Parathyroid adenoma (tissue), 2 donors: ENCODE measurements around the gene RER1.

ENCODE experiments used
- H2AFZ ChIP-seq: fragments of 300-600 bp; sonication (generic); one replicate; pipeline ENCODE4 v1.7.0; 2017; ENCODE audit warnings: antibody characterized with exemption, mild to moderate bottlenecking
- H3K27ac ChIP-seq: fragments of 300-600 bp; sonication (generic); one replicate; pipeline ENCODE4 v1.7.0; 2017
- H3K27me3 ChIP-seq: fragments of 300-600 bp; sonication (generic); one replicate; pipeline ENCODE4 v1.7.0; 2017; ENCODE audit warnings: low read length; ENCODE audit not compliant: control insufficient read depth, insufficient read depth
- H3K36me3 ChIP-seq: fragments of 300-600 bp; sonication (generic); one replicate; pipeline ENCODE4 v1.7.0; 2017; ENCODE audit warnings: low read length; ENCODE audit not compliant: control insufficient read depth, insufficient read depth
- H3K4me1 ChIP-seq: fragments of 300-600 bp; sonication (generic); one replicate; pipeline ENCODE4 v1.7.0; 2017; ENCODE audit warnings: control low read depth
- H3K4me2 ChIP-seq: fragments of 300-600 bp; sonication (generic); one replicate; pipeline ENCODE4 v1.7.0; 2017; ENCODE audit warnings: low read length
- H3K4me3 ChIP-seq: fragments of 300-600 bp; sonication (generic); one replicate; pipeline ENCODE4 v1.7.0; 2017; ENCODE audit warnings: low read depth, low read length
- H3K79me2 ChIP-seq: fragments of 300-600 bp; sonication (generic); one replicate; pipeline ENCODE4 v1.7.0; 2017; ENCODE audit warnings: control low read depth
- H3K9ac ChIP-seq: fragments of 300-600 bp; sonication (generic); one replicate; pipeline ENCODE4 v1.7.0; 2017; ENCODE audit warnings: mild to moderate bottlenecking
- H3K9me3 ChIP-seq: fragments of 300-600 bp; sonication (generic); one replicate; pipeline ENCODE4 v1.7.0; 2017; ENCODE audit warnings: low read length; ENCODE audit not compliant: control insufficient read depth
- TF ChIP-seq, protein P1 (sequence below): fragments of 300-600 bp; sonication (generic); IDR thresholded peaks from one replicate; pipeline ENCODE4 v1.7.0; 2017; ENCODE audit warnings: antibody characterized with exemption, mild to moderate bottlenecking
- donor health status: primary hyperparathyroidism.

RER1 gene

DNA sequence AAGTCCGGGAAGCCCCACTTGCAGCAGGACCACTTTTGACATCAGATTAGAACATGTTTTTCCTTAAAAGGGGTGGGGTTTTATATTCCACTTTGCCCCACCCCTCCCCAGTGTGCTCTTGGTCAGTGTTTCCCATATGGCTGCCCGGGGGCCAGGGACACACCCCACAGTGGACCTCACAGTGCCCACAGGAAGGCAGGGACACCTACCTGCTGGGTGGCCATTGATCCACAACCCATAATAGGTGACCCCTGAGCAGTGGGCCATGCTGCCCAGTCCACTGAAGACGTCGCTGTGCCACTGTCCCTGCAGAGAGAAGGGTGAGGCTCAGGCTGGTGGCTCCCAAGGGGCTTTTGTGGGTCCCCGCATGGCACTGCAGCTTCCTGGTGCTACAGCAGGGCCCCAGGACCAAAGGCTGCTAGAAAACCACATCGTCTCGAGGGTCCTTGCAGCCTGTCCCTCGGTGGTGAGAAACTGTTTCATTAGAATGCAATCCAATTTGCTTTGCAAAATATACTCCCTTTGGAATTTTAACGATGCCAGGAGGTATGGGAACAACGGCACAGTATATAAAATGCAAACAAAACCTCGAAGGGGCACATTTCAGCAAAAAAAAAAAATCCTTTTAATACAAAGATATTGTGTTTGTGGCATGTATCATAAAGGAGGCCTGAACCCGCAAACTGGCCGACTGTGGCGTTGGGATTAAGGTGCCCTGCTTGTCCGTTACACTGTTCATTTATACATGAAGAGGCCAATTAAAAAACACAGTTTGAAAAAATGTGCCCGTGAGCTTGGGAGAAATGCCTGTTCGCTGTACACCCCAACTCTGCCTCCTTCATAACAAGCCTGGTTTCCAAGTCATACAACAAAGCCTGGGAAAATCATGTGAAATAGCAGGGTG, 17.1 kb upstream of the RER1 start:
- TF ChIP-seq, protein P1, sequence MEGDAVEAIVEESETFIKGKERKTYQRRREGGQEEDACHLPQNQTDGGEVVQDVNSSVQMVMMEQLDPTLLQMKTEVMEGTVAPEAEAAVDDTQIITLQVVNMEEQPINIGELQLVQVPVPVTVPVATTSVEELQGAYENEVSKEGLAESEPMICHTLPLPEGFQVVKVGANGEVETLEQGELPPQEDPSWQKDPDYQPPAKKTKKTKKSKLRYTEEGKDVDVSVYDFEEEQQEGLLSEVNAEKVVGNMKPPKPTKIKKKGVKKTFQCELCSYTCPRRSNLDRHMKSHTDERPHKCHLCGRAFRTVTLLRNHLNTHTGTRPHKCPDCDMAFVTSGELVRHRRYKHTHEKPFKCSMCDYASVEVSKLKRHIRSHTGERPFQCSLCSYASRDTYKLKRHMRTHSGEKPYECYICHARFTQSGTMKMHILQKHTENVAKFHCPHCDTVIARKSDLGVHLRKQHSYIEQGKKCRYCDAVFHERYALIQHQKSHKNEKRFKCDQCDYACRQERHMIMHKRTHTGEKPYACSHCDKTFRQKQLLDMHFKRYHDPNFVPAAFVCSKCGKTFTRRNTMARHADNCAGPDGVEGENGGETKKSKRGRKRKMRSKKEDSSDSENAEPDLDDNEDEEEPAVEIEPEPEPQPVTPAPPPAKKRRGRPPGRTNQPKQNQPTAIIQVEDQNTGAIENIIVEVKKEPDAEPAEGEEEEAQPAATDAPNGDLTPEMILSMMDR, result no peak
- Histone ChIP-seq H3K27ac (no peak overlapping the region), H3K4me1 (no peaks in the 10 kb centered on the region)

DNA sequence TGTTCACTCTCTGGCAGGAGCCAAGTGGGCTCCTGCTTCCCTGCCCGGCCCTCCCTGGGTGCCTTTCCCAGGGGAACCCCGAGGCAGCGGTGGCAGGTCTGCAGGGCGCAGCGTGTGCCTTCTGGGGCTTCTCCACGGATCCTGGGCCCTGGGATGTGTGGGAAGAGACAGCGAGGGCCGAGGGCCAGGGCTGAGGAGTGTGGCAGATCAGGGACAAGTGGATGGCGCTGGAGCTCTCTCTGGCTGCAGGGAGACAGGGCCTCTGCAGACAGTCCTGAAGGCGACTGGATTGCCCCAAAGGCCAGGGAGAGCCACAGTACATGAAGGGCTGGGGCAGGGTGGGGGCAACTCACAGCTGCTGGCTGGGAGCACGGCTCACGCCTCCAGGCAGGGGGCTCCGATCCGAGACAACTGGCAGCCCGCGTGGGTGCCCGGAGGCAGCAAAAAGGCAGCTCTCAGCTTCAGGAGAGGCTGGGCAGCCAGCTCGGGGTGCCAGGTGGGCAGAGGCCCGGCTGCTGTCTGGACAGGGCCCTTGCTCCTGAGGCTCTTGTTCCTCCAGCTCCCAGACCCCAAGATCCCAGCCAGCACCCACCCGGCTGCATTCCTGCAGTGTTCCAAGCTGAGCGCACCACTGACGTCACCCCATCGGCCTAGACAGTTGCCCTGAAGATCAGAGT, 16.3 kb upstream of the RER1 start:
- Histone ChIP-seq H3K9me3 (no peaks in the 10 kb centered on the region), H3K27ac (no peak overlapping the region)

More for the DNA sequence above, 17.1 kb upstream of the RER1 start:
- Histone ChIP-seq H3K36me3 (no peaks in the 10 kb centered on the region), H3K4me2 (no peak overlapping the region), H3K9ac (no peak overlapping the region), H3K9me3 (no peaks in the 10 kb centered on the region), H2AFZ (no peak overlapping the region), H3K4me3 (no peak overlapping the region), H3K27me3 (no peaks in the 10 kb centered on the region), H3K79me2 (no peaks in the 10 kb centered on the region)

DNA sequence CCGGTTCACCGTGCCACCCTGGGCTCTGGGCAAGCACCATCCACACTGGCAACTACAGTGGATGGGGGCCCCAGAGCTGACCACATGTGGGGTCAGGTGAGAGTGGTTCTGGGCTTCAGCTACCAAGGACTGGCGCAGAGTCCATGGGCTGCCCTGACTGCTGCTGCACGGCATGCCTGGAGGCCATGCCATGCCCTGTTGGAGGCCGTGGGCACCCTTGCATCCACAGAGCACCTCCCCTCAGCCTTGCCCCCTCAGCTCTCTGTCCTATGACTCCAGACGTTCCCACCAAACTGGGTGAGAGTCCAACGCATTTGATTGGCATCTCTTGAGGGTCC, 15.7 kb upstream of the RER1 start:
- H3K4me1 ChIP-seq, result no peaks in the 10 kb centered on the region
- H2AFZ ChIP-seq, result no peak overlapping the region
- H3K9me3 ChIP-seq, result no peaks in the 10 kb centered on the region
- no peaks in the 10 kb centered on the region for H3K36me3 ChIP-seq
- no peak overlapping the region for H3K4me2 ChIP-seq
- H3K27me3 ChIP-seq, result no peaks in the 10 kb centered on the region
- no peak overlapping the region for H3K9ac ChIP-seq
- H3K4me3 ChIP-seq, result no peak overlapping the region
- H3K79me2 ChIP-seq, result no peaks in the 10 kb centered on the region
- no peak overlapping the region for H3K27ac ChIP-seq
- TF ChIP-seq, protein P1, result no peak

More for the DNA sequence above, 16.3 kb upstream of the RER1 start:
- H2AFZ ChIP-seq, result no peak overlapping the region
- no peak overlapping the region for H3K4me3 ChIP-seq
- no peak overlapping the region for H3K4me2 ChIP-seq
- H3K36me3 ChIP-seq, result no peaks in the 10 kb centered on the region
- TF ChIP-seq, protein P1, result no peak
- no peaks in the 10 kb centered on the region for H3K79me2 ChIP-seq
- no peaks in the 10 kb centered on the region for H3K4me1 ChIP-seq
- H3K9ac ChIP-seq, result no peak overlapping the region
- no peaks in the 10 kb centered on the region for H3K27me3 ChIP-seq

DNA sequence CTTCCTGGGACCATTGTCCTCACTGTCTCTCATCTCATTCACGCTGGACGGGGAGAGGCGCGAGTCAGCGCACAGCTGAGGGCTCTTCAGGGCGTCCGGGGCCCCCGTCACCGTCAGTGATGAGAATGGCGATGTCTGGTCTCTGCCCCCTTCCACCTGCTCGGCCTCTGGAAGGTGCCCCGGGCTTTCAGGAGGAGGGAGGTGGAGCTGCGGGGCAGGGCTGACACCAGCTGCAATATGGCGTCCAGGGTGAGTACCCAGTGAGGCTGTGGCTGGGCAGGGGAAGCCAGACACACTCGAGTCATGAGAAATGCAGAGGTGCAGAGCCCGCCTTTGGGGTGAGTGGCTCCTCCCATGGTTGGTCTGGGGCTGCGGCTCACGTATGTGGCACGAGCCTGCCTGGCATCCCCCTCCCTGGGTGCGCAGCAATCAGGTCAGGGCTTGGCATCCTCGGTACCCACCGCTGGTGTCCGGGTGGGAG, 15.3 kb upstream of the RER1 start:
- Histone ChIP-seq H3K27ac (no peak overlapping the region), H3K79me2 (no peaks in the 10 kb centered on the region), H3K27me3 (no peaks in the 10 kb centered on the region), H3K9ac (no peak overlapping the region), H3K4me3 (no peak overlapping the region), H3K9me3 (no peaks in the 10 kb centered on the region), H2AFZ (no peak overlapping the region), H3K36me3 (no peaks in the 10 kb centered on the region), H3K4me2 (no peak overlapping the region), H3K4me1 (no peaks in the 10 kb centered on the region)
- TF ChIP-seq, protein P1, result no peak
